BLaER1 (cell line): ENCODE measurements around the gene RBBP4.
"Not testable (repeated sequence)": the region's sequence is repeated elsewhere in the genome, so short reads cannot be mapped to it uniquely, and the experiment has no call there.

Experiments
- H3K27ac ChIP-seq: shearing (Covaris generic); formaldehyde crosslinking; 2 replicates; pipeline ENCODE4 v1.8.1; 2022
- H3K27me3 ChIP-seq: shearing (Covaris generic); formaldehyde crosslinking; 2 replicates; pipeline ENCODE4 v1.8.1; 2022
- H3K36me3 ChIP-seq: shearing (Covaris generic); formaldehyde crosslinking; 2 replicates; pipeline ENCODE4 v1.8.1; 2022
- H3K4me1 ChIP-seq: shearing (Covaris generic); formaldehyde crosslinking; 2 replicates; pipeline ENCODE4 v1.8.1; 2022
- H3K4me2 ChIP-seq: shearing (Covaris generic); formaldehyde crosslinking; 2 replicates; pipeline ENCODE4 v1.8.1; 2022
- H3K4me3 ChIP-seq: shearing (Covaris generic); formaldehyde crosslinking; 2 replicates; pipeline ENCODE4 v1.8.1; 2022
- H3K9ac ChIP-seq: shearing (Covaris generic); formaldehyde crosslinking; 2 replicates; pipeline ENCODE4 v1.8.1; 2022
- H3K9me3 ChIP-seq: shearing (Covaris generic); formaldehyde crosslinking; 2 replicates; pipeline ENCODE4 v1.8.1; 2022
- H4K20me1 ChIP-seq: shearing (Covaris generic); formaldehyde crosslinking; 2 replicates; pipeline ENCODE4 v1.8.1; 2022
- Cebpa-rat ChIP-seq: shearing (Covaris generic); IDR thresholded peaks from 2 replicates; pipeline ENCODE4 v1.8.1; 2022

Gene RBBP4

GRCh38 chr1:32619701-32620485, 31.1 kb upstream of the RBBP4 start:
- Histone ChIP-seq H3K9ac (no peak overlapping the region), H3K4me3 (no peak overlapping the region), H3K27ac (no peak overlapping the region), H3K4me1 (peaks cover 18% of the 10 kb centered on the region), H3K4me2 (no peak overlapping the region), H3K27me3 (no peaks in the 10 kb centered on the region), H3K9me3 (peaks cover 13% of the 10 kb centered on the region), H4K20me1 (no peaks in the 10 kb centered on the region), H3K36me3 (peaks cover 45% of the 10 kb centered on the region)
- no peak for TF ChIP-seq Cebpa-rat

- Histone ChIP-seq H3K4me2 (no peak overlapping the region), H3K27me3 (no peaks in the 10 kb centered on the region), H3K9ac (no peak overlapping the region), H3K4me1 (peaks cover 18% of the 10 kb centered on the region), H3K27ac (no peak overlapping the region), H3K9me3 (peaks cover 13% of the 10 kb centered on the region), H4K20me1 (no peaks in the 10 kb centered on the region), H3K36me3 (peaks cover 68% of the 10 kb centered on the region), H3K4me3 (no peak overlapping the region)
- no peak for TF ChIP-seq Cebpa-rat
Observed at GRCh38 chr1:32622205-32622604, 28.8 kb upstream of the RBBP4 start.

GRCh38 chr1:32622806-32623681, 28.0 kb upstream of the RBBP4 start:
- peak overlapping the region; percentile 50 for H3K4me2 ChIP-seq
- no peaks in the 10 kb centered on the region for H4K20me1 ChIP-seq
- H3K9me3 ChIP-seq: peaks cover 13% of the 10 kb centered on the region
- H3K27ac ChIP-seq: 0 out of 2 replicates have a peak overlapping the region, but pooled peaks have one; percentile 4
- peaks cover 69% of the 10 kb centered on the region for H3K36me3 ChIP-seq
- no peaks in the 10 kb centered on the region for H3K27me3 ChIP-seq
- H3K4me1 ChIP-seq: peaks cover 26% of the 10 kb centered on the region
- no peak for TF ChIP-seq Cebpa-rat
- H3K4me3 ChIP-seq: no peak overlapping the region
- no peak overlapping the region for H3K9ac ChIP-seq

GRCh38 chr1:32623775-32624174, 27.2 kb upstream of the RBBP4 start:
- H3K4me2 ChIP-seq: peak overlapping the region; percentile 50; the same call in 1 of the 2 replicates
- no peaks in the 10 kb centered on the region for H3K27me3 ChIP-seq
- no peak overlapping the region for H3K4me3 ChIP-seq
- H3K4me1 ChIP-seq: peaks cover 27% of the 10 kb centered on the region
- H3K27ac ChIP-seq: no peak overlapping the region
- TF ChIP-seq Cebpa-rat: no peak
- peaks cover 70% of the 10 kb centered on the region for H3K36me3 ChIP-seq
- H3K9ac ChIP-seq: no peak overlapping the region
- peaks cover 11% of the 10 kb centered on the region for H3K9me3 ChIP-seq
- no peaks in the 10 kb centered on the region for H4K20me1 ChIP-seq

- Histone ChIP-seq H3K36me3 (peaks cover 72% of the 10 kb centered on the region), H3K9me3 (no peaks in the 10 kb centered on the region), H3K27me3 (no peaks in the 10 kb centered on the region), H3K4me1 (peaks cover 27% of the 10 kb centered on the region), H3K9ac (no peak overlapping the region), H4K20me1 (no peaks in the 10 kb centered on the region), H3K4me2 (no peak overlapping the region), H3K27ac (no peak overlapping the region), H3K4me3 (no peak overlapping the region)
- no peak for TF ChIP-seq Cebpa-rat
Observed at GRCh38 chr1:32626176-32626575, 24.8 kb upstream of the RBBP4 start.

GRCh38 chr1:32627596-32628162, 23.3 kb upstream of the RBBP4 start:
- H3K4me3 ChIP-seq: no peak overlapping the region
- no peak overlapping the region for H3K4me2 ChIP-seq
- no peaks in the 10 kb centered on the region for H3K9me3 ChIP-seq
- H3K9ac ChIP-seq: no peak overlapping the region
- peaks cover 72% of the 10 kb centered on the region for H3K36me3 ChIP-seq
- no peaks in the 10 kb centered on the region for H4K20me1 ChIP-seq
- no peak for TF ChIP-seq Cebpa-rat
- H3K4me1 ChIP-seq: peaks cover 26% of the 10 kb centered on the region
- no peak overlapping the region for H3K27ac ChIP-seq
- H3K27me3 ChIP-seq: no peaks in the 10 kb centered on the region

- H3K4me3 ChIP-seq, H4K20me1 ChIP-seq, H3K9me3 ChIP-seq, H3K27ac ChIP-seq, H3K4me1 ChIP-seq, H3K9ac ChIP-seq, H3K4me2 ChIP-seq, H3K27me3 ChIP-seq: not testable (repeated sequence)
- H3K36me3 ChIP-seq: peaks cover 86% of the 10 kb centered on the region
Observed at GRCh38 chr1:32630173-32630572, 20.8 kb upstream of the RBBP4 start.

GRCh38 chr1:32632829-32633228, 18.2 kb upstream of the RBBP4 start:
- Histone ChIP-seq H3K27ac (no peak overlapping the region), H3K4me2 (no peak overlapping the region), H3K9ac (no peak overlapping the region), H3K9me3 (no peaks in the 10 kb centered on the region), H4K20me1 (0 out of 2 replicates have a peak, but pooled peaks cover 12% of the 10 kb centered on the region), H3K4me1 (peaks cover 2% of the 10 kb centered on the region; the same call in 1 of the 2 replicates), H3K36me3 (peaks cover 70% of the 10 kb centered on the region), H3K27me3 (no peaks in the 10 kb centered on the region), H3K4me3 (no peak overlapping the region)
- no peak for TF ChIP-seq Cebpa-rat

GRCh38 chr1:32635508-32636277, 15.3 kb upstream of the RBBP4 start:
- no peaks in the 10 kb centered on the region for H3K4me1 ChIP-seq
- no peak overlapping the region for H3K4me3 ChIP-seq
- no peak overlapping the region for H3K4me2 ChIP-seq
- TF ChIP-seq Cebpa-rat: no peak
- no peaks in the 10 kb centered on the region for H3K9me3 ChIP-seq
- H3K36me3 ChIP-seq: peaks cover 63% of the 10 kb centered on the region
- H3K9ac ChIP-seq: no peak overlapping the region
- H3K27me3 ChIP-seq: no peaks in the 10 kb centered on the region
- no peak overlapping the region for H3K27ac ChIP-seq
- 0 out of 2 replicates have a peak, but pooled peaks cover 12% of the 10 kb centered on the region for H4K20me1 ChIP-seq
